ENCODE results near the gene TEX14.

The TEX14 gene

GRCh38 chr17:58668598-58668935, 23.3 kb downstream of the TEX14 start:
- no peaks in the 10 kb centered on the region for H3K79me2 ChIP-seq (ENCODE audit: insufficient read depth, low read length)
- H3K36me3 ChIP-seq (ENCODE audit: insufficient read depth, low read length), result no peaks in the 10 kb centered on the region
- H3K9me3 ChIP-seq (ENCODE audit: insufficient read depth, low read length, severe bottlenecking), result no peaks in the 10 kb centered on the region
- DNase-seq (no peak), ATAC-seq (ENCODE audit: insufficient read depth, low read depth) (no peak)
- no peak overlapping the region for H3K9ac ChIP-seq (ENCODE audit: low read depth, low read length)
- no peak for TF ChIP-seq CTCF (IDR thresholded peaks at IDR 0.05; ENCODE audit: borderline replicate concordance, extremely low read depth, low read length, poor library complexity, severe bottlenecking)
- TF ChIP-seq EZH2 (IDR thresholded peaks at IDR 0.05; ENCODE audit: borderline replicate concordance, low read depth, low read length, severe bottlenecking), result no peak
- H3K4me3 ChIP-seq (ENCODE audit: low read depth in 1 of 2, low read length in 2 of 2), result no peak overlapping the region
- H4K20me1 ChIP-seq (ENCODE audit: insufficient read depth, low read length), result no peaks in the 10 kb centered on the region
- no peaks in the 10 kb centered on the region for H3K27me3 ChIP-seq (ENCODE audit: insufficient read depth, low read length, poor library complexity)
- H3K4me2 ChIP-seq (ENCODE audit: insufficient read depth, low read length), result no peak overlapping the region
- H3K4me1 ChIP-seq (ENCODE audit: insufficient read depth, low read length), result no peaks in the 10 kb centered on the region
- H3K27ac ChIP-seq (ENCODE audit: low read length), result no peak overlapping the region
- no peak overlapping the region for H2AFZ ChIP-seq (ENCODE audit: low read depth, low read length)

- H3K9ac ChIP-seq (ENCODE audit: low read depth, low read length), result no peak overlapping the region
- ATAC-seq (ENCODE audit: insufficient read depth, low read depth), result no peak
- H3K4me3 ChIP-seq (ENCODE audit: low read depth in 1 of 2, low read length in 2 of 2), result no peak overlapping the region
- H4K20me1 ChIP-seq (ENCODE audit: insufficient read depth, low read length), result no peaks in the 10 kb centered on the region
- no peaks in the 10 kb centered on the region for H3K79me2 ChIP-seq (ENCODE audit: insufficient read depth, low read length)
- TF ChIP-seq CTCF (IDR thresholded peaks at IDR 0.05; ENCODE audit: borderline replicate concordance, extremely low read depth, low read length, poor library complexity, severe bottlenecking), result no peak
- no peak for TF ChIP-seq EZH2 (IDR thresholded peaks at IDR 0.05; ENCODE audit: borderline replicate concordance, low read depth, low read length, severe bottlenecking)
- no peak overlapping the region for H3K27ac ChIP-seq (ENCODE audit: low read length)
- no peaks in the 10 kb centered on the region for H3K4me1 ChIP-seq (ENCODE audit: insufficient read depth, low read length)
- H2AFZ ChIP-seq (ENCODE audit: low read depth, low read length), result no peak overlapping the region
- no peak overlapping the region for H3K4me2 ChIP-seq (ENCODE audit: insufficient read depth, low read length)
- no peaks in the 10 kb centered on the region for H3K27me3 ChIP-seq (ENCODE audit: insufficient read depth, low read length, poor library complexity)
- H3K36me3 ChIP-seq (ENCODE audit: insufficient read depth, low read length), result no peaks in the 10 kb centered on the region
- H3K9me3 ChIP-seq (ENCODE audit: insufficient read depth, low read length, severe bottlenecking), result no peaks in the 10 kb centered on the region
- DNase-seq, result no peak
Measured at GRCh38 chr17:58667934-58668597, 23.8 kb downstream of the TEX14 start.

- TF ChIP-seq CTCF (IDR thresholded peaks at IDR 0.05; ENCODE audit: borderline replicate concordance, extremely low read depth, low read length, poor library complexity, severe bottlenecking), result no peak
- TF ChIP-seq EZH2 (IDR thresholded peaks at IDR 0.05; ENCODE audit: borderline replicate concordance, low read depth, low read length, severe bottlenecking), result no peak
- no peak overlapping the region for H3K27ac ChIP-seq (ENCODE audit: low read length)
- no peak overlapping the region for H2AFZ ChIP-seq (ENCODE audit: low read depth, low read length)
- no peak for DNase-seq
- no peak overlapping the region for H3K4me3 ChIP-seq (ENCODE audit: low read depth in 1 of 2, low read length in 2 of 2)
- no peak overlapping the region for H3K9ac ChIP-seq (ENCODE audit: low read depth, low read length)
- no peak overlapping the region for H3K4me2 ChIP-seq (ENCODE audit: insufficient read depth, low read length)
- H3K4me1 ChIP-seq (ENCODE audit: insufficient read depth, low read length), result no peaks in the 10 kb centered on the region
- H3K79me2 ChIP-seq (ENCODE audit: insufficient read depth, low read length), result no peaks in the 10 kb centered on the region
- H4K20me1 ChIP-seq (ENCODE audit: insufficient read depth, low read length), result no peaks in the 10 kb centered on the region
- H3K36me3 ChIP-seq (ENCODE audit: insufficient read depth, low read length), result no peaks in the 10 kb centered on the region
- no peaks in the 10 kb centered on the region for H3K27me3 ChIP-seq (ENCODE audit: insufficient read depth, low read length, poor library complexity)
- H3K9me3 ChIP-seq (ENCODE audit: insufficient read depth, low read length, severe bottlenecking), result no peaks in the 10 kb centered on the region
- ATAC-seq (ENCODE audit: insufficient read depth, low read depth), result no peak
Measured at GRCh38 chr17:58666858-58667267, 25.0 kb downstream of the TEX14 start.

Measured in DND-41 (cell line).